Anterior cingulate cortex (tissue), 58 donors: Measurements from ENCODE around the gene NKX1-2.
"Not testable (repeated sequence)": the region's sequence is repeated elsewhere in the genome, so short reads cannot be mapped to it uniquely, and the experiment has no call there.

Source experiments
- DNase-seq, 58 donors: peaks; one replicate each; lab custom pipeline; 2025; lab: John Stamatoyannopoulos, UW

NKX1-2 gene

GRCh38 chr10:124453960-124454610 lies 4.2 kb upstream of the NKX1-2 start:
- DNase-seq = no peak

GRCh38 chr10:124451276-124451675 lies 1.4 kb upstream of the NKX1-2 start:
- no peak for DNase-seq

GRCh38 chr10:124450783-124451057 lies 885 bp upstream of the NKX1-2 start:
- no peak for DNase-seq

GRCh38 chr10:124449170-124450011 lies 444 bp downstream of the NKX1-2 start:
- no peak for DNase-seq

GRCh38 chr10:124448696-124449169 lies 1.1 kb downstream of the NKX1-2 start:
- DNase-seq = no peak

- peak in 1 of 58 donors; percentile 10 for DNase-seq
These were observed 1.9 kb downstream of the NKX1-2 start for GRCh38 chr10:124447751-124448466.

GRCh38 chr10:124446830-124447750 lies 2.7 kb downstream of the NKX1-2 start:
- peak in 1 of 58 donors; percentile 16 for DNase-seq

GRCh38 chr10:124441694-124442093 lies 8.1 kb downstream of the NKX1-2 start:
- not testable (repeated sequence) for DNase-seq

GRCh38 chr10:124436191-124436638 lies 13.6 kb downstream of the NKX1-2 start:
- DNase-seq = no peak

- not testable (repeated sequence) for DNase-seq
These were observed 14.2 kb downstream of the NKX1-2 start for GRCh38 chr10:124435683-124436082.

GRCh38 chr10:124433461-124433860 lies 16.4 kb downstream of the NKX1-2 start:
- DNase-seq = no peak

- no peak for DNase-seq
These were observed 19.8 kb downstream of the NKX1-2 start for GRCh38 chr10:124430077-124430476.

GRCh38 chr10:124429576-124429975 lies 20.3 kb downstream of the NKX1-2 start:
- no peak for DNase-seq

- DNase-seq = no peak
These were observed 21.5 kb downstream of the NKX1-2 start for GRCh38 chr10:124428207-124428777.

GRCh38 chr10:124425227-124425962 lies 24.4 kb downstream of the NKX1-2 start:
- no peak for DNase-seq

GRCh38 chr10:124423813-124424212 lies 26.0 kb downstream of the NKX1-2 start:
- no peak for DNase-seq

- DNase-seq = no peak
These were observed 27.1 kb downstream of the NKX1-2 start for GRCh38 chr10:124422742-124423141.

GRCh38 chr10:124420254-124420653 lies 29.6 kb downstream of the NKX1-2 start:
- no peak for DNase-seq

- no peak for DNase-seq
These were observed 30.2 kb downstream of the NKX1-2 start for GRCh38 chr10:124419635-124420034.
